Heart left ventricle (tissue), 13 donors: ENCODE measurements around the gene PPTC7.

ENCODE experiments used
- CTCF ChIP-seq, 12 donors: fragments of 200-600 bp; sonication (generic) in 4 of 12; IDR thresholded peaks; one replicate each; pipeline versions ENCODE4 v1.5.0 to v1.8.0; 2018 to 2022; ENCODE audit warnings: antibody characterized with exemption in 12 of 12, mild to moderate bottlenecking in 5 of 12
- POLR2A ChIP-seq, 2 donors: fragments of 450-650 bp; IDR thresholded peaks; one replicate each; pipeline ENCODE4 v1.6.1; 2017; ENCODE audit warnings: antibody characterized with exemption in 2 of 2, mild to moderate bottlenecking in 2 of 2, moderate library complexity in 2 of 2
- donor health status: ischemic (EF 13 %, LVEDD 7.1; RV severe dilation, severe dysfunction).
- donor health status: DM: no; HTN: yes; CAD: no.
- donor health status: DM: no; HTN: no; CAD: no.
- donor health status: ischemic (EF 25% LVEDD 6.9; RV normal size, moderate dysfunction).
- donor health status: ischemic (EF 25% LVEDD 5.7; RV mildly dilated, moderate dysfunction).
- donor health status: ischemic (EF 35%, LVEDD 5.7; RV mildly dilated, moderate dysfunction).
- donor health status: nonischemic (EF 11% LVEDD 7.7; RV severe dilation, severe dysfunction).
- donor health status: DM: yes; HTN: yes; CAD: no.
- donor health status: PGD.
- donor health status: ischemic (EF 29% LVEDD 5.4; RV normal size, mild dysfunction).
- donor health status: nonischemic (EF 23%, LVEDD 6.1; RV moderate dilation, normal function).

- TF ChIP-seq POLR2A (IDR thresholded peaks at IDR 0.05) (no peak), CTCF (IDR thresholded peaks at IDR 0.05) (no peak)
These were observed 22.2 kb downstream of the PPTC7 start for GRCh38 chr12:110560946-110561345.
